Gastroesophageal sphincter (tissue), 4 donors: ENCODE data around the gene CCDC85C. TPM values are rescaled to one million over a fixed set of nuclear protein-coding genes. Genes with fewer than 3 reads are reported as not detected.

Experiments used
- ATAC-seq: fragments of 150-250 bp; one replicate; pipeline ENCODE4 v1.9.1; 2016; ENCODE audit warnings: mild to moderate bottlenecking, moderate library complexity
- H3K27ac ChIP-seq, 4 donors: fragments of 200-600 bp; sonication (generic) in 3 of 4; 1 replicate in 3 of 4; 2 replicates in 1 of 4; pipeline ENCODE4 v1.5.1; 2016 to 2019
- H3K27me3 ChIP-seq: fragments of 200-600 bp; sonication (generic); one replicate; pipeline ENCODE4 v1.5.1; 2019
- H3K36me3 ChIP-seq, 2 donors: fragments of 200-600 bp; sonication (generic); one replicate each; pipeline ENCODE4 v1.5.1; 2019; ENCODE audit warnings: control low read depth in 1 of 2
- H3K4me1 ChIP-seq, 3 donors: fragments of 200-600 bp; sonication (generic); 1 replicate in 2 of 3; 2 replicates in 1 of 3; pipeline ENCODE4 v1.5.1; 2016 to 2019; ENCODE audit warnings: control low read depth in 2 of 3
- H3K4me3 ChIP-seq, 2 donors: fragments of 200-600 bp; sonication (generic); one replicate each; pipeline ENCODE4 v1.5.1; 2019; ENCODE audit warnings: mild to moderate bottlenecking in 1 of 2, moderate library complexity in 1 of 2
- H3K9me3 ChIP-seq, 3 donors: fragments of 200-600 bp; sonication (generic); one replicate each; pipeline ENCODE4 v1.5.1; 2017 to 2019; ENCODE audit warnings: control low read depth in 2 of 3
- CTCF ChIP-seq, 4 experiments: fragments of 200-600 bp in 2 of 4; fragments of 450-650 bp in 2 of 4; sonication (generic) in 1 of 4; IDR thresholded peaks; one replicate each; pipeline ENCODE4 v1.5.1; 2017 to 2019; ENCODE audit warnings: antibody characterized with exemption in 4 of 4, mild to moderate bottlenecking in 2 of 4, moderate library complexity in 2 of 4
- EP300 ChIP-seq: sonication (generic); formaldehyde crosslinking; IDR thresholded peaks from one replicate; pipeline ENCODE4 v1.6.1; 2017; ENCODE audit warnings: antibody characterized with exemption, mild to moderate bottlenecking
- POLR2A ChIP-seq, 2 donors: fragments of 450-650 bp; IDR thresholded peaks; one replicate each; pipeline ENCODE4 v1.6.1; 2017; ENCODE audit warnings: antibody characterized with exemption in 2 of 2, mild to moderate bottlenecking in 2 of 2, moderate library complexity in 1 of 2
- POLR2AphosphoS5 ChIP-seq: sonication (generic); formaldehyde crosslinking; IDR thresholded peaks from one replicate; pipeline ENCODE4 v1.6.1; 2017; ENCODE audit warnings: antibody characterized with exemption
- WGBS, 2 donors: methylation state at CpG; one replicate each; pipeline ENCODE4 v1.1.5; 2018; ENCODE audit warnings: low coverage in 1 of 2; 5-methylcytosine and 5-hydroxymethylcytosine counted together
- total RNA-seq, 4 donors: library from RNA; depleted of rRNA; stranded (reverse); fragments of >200 nt; gene quantifications; one replicate each; pipeline ENCODE4 v1.1.0, GENCODE V29; 2016

The CCDC85C gene
- total RNA-seq, 4 donors from 2014 or later: 14.0 to 58.2 (median 25.0) TPM

- H3K27ac ChIP-seq: peak overlapping the region in 2 of 4 donors; percentile 22 to 31
- ATAC-seq: no peak
Measured at GRCh38 chr14:99514552-99515300, 89.3 kb downstream of the CCDC85C start.

GRCh38 chr14:99513946-99514551, 90.0 kb downstream of the CCDC85C start:
- no CpG with 5 or more reads among the region's 13 CpGs for WGBS, 2 donors
- ATAC-seq: no peak
- peaks cover 0 to 62% of the 10 kb centered on the region in 2 donors for H3K36me3 ChIP-seq
- TF ChIP-seq POLR2A (IDR thresholded peaks at IDR 0.05): no peak
- no peak for TF ChIP-seq CTCF (IDR thresholded peaks at IDR 0.05)
- TF ChIP-seq EP300: no peak
- TF ChIP-seq POLR2AphosphoS5: no peak
- no peaks in the 10 kb centered on the region for H3K27me3 ChIP-seq
- H3K4me3 ChIP-seq: no peak overlapping the region
- peak overlapping the region in 2 of 4 donors; percentile 22 to 31 for H3K27ac ChIP-seq
- no peaks in the 10 kb centered on the region for H3K9me3 ChIP-seq
- peaks cover 0 to 50% (median 25%) of the 10 kb centered on the region in 3 donors for H3K4me1 ChIP-seq

More at GRCh38 chr14:99514552-99515300, 89.3 kb downstream of the CCDC85C start:
- no peaks in the 10 kb centered on the region for H3K27me3 ChIP-seq
- WGBS, 2 donors: 67% methylated on average over 4 of the region's 20 CpGs; no CpG with 5 or more reads in 1 of the 2 donors
- H3K4me3 ChIP-seq: no peak overlapping the region
- peaks cover 0 to 55% of the 10 kb centered on the region in 2 donors for H3K36me3 ChIP-seq
- no peaks in the 10 kb centered on the region for H3K9me3 ChIP-seq
- TF ChIP-seq POLR2AphosphoS5 (no peak), POLR2A (IDR thresholded peaks at IDR 0.05) (no peak), EP300 (no peak)
- peaks cover 0 to 49% (median 25%) of the 10 kb centered on the region in 3 donors for H3K4me1 ChIP-seq

GRCh38 chr14:99513183-99513694, 90.8 kb downstream of the CCDC85C start:
- no peak for ATAC-seq
- Histone ChIP-seq H3K9me3 (no peaks in the 10 kb centered on the region), H3K36me3 (peaks cover 0 to 70% of the 10 kb centered on the region in 2 donors), H3K4me3 (no peak overlapping the region), H3K27me3 (no peaks in the 10 kb centered on the region), H3K27ac (peak overlapping the region in 3 of 4 donors; percentile 54 to 82 (median 80)), H3K4me1 (peaks cover 0 to 44% (median 19%) of the 10 kb centered on the region in 3 donors)
- no peak for TF ChIP-seq CTCF (IDR thresholded peaks at IDR 0.05)
- TF ChIP-seq POLR2A (IDR thresholded peaks at IDR 0.05): no peak
- TF ChIP-seq EP300: no peak
- no peak for TF ChIP-seq POLR2AphosphoS5
- 87% methylated on average over 4 of the region's 15 CpGs; no CpG with 5 or more reads in 1 of the 2 donors for WGBS, 2 donors

GRCh38 chr14:99512571-99513182, 91.3 kb downstream of the CCDC85C start:
- no CpG with 5 or more reads among the region's 16 CpGs for whole genome bisulfite sequencing, 2 donors
- H3K4me3 ChIP-seq: no peak overlapping the region
- ATAC-seq: no peak
- H3K9me3 ChIP-seq: no peaks in the 10 kb centered on the region
- H3K27me3 ChIP-seq: no peaks in the 10 kb centered on the region
- H3K27ac ChIP-seq: peak overlapping the region in 3 of 4 donors; percentile 54 to 82 (median 80)
- TF ChIP-seq EP300: no peak
- TF ChIP-seq CTCF (IDR thresholded peaks at IDR 0.05): no peak
- TF ChIP-seq POLR2A (IDR thresholded peaks at IDR 0.05): no peak
- no peak for TF ChIP-seq POLR2AphosphoS5
- H3K36me3 ChIP-seq: peaks cover 0 to 76% of the 10 kb centered on the region in 2 donors
- peaks cover 0 to 38% (median 16%) of the 10 kb centered on the region in 3 donors for H3K4me1 ChIP-seq

- H3K4me1 ChIP-seq: peaks cover 0 to 35% (median 16%) of the 10 kb centered on the region in 3 donors
- ATAC-seq: no peak
- TF ChIP-seq POLR2AphosphoS5 (no peak), EP300 (no peak), CTCF (IDR thresholded peaks at IDR 0.05) (no peak), POLR2A (IDR thresholded peaks at IDR 0.05) (no peak)
- no peaks in the 10 kb centered on the region for H3K27me3 ChIP-seq
- H3K9me3 ChIP-seq: no peaks in the 10 kb centered on the region
- H3K4me3 ChIP-seq: no peak overlapping the region
- H3K27ac ChIP-seq: peak overlapping the region in 3 of 4 donors; percentile 80 to 82 (median 81)
- WGBS, 2 donors: 39% methylated on average over 3 to 10 of the region's 10 CpGs
- H3K36me3 ChIP-seq: peaks cover 0 to 82% of the 10 kb centered on the region in 2 donors
Measured at GRCh38 chr14:99512110-99512449, 91.9 kb downstream of the CCDC85C start.
